Stomach (tissue), 19 donors: ENCODE measurements around the gene TRPC3. TPM values are rescaled to one million over a fixed set of nuclear protein-coding genes. Genes with fewer than 3 reads are reported as not detected.

Source experiments
- DNase-seq, 2 donors: peaks; one replicate each; pipeline versions ENCODE4 v3.0.0 to v3.0.0-alpha.2; 2013 to 2019
- H3K27ac ChIP-seq, 5 donors: fragments of 200-600 bp in 4 of 5; sonication (generic) in 4 of 5; one replicate each; pipeline ENCODE4 v1.5.1; 2013 to 2019; ENCODE audit warnings: mild to moderate bottlenecking in 1 of 5, moderate library complexity in 1 of 5
- H3K27me3 ChIP-seq, 3 donors: fragments of 200-600 bp; sonication (generic); one replicate each; pipeline ENCODE4 v1.5.1; 2017 to 2019; ENCODE audit warnings: mixed run types in 1 of 3
- H3K36me3 ChIP-seq, 4 donors: fragments of 200-600 bp; sonication (generic); 1 replicate in 3 of 4; 2 replicates in 1 of 4; pipeline ENCODE4 v1.5.1; 2016 to 2019
- H3K4me1 ChIP-seq, 4 donors: fragments of 200-600 bp; sonication (generic); one replicate each; pipeline ENCODE4 v1.5.1; 2016 to 2019
- H3K4me3 ChIP-seq, 4 donors: fragments of 200-600 bp; sonication (generic) in 3 of 4; one replicate each; pipeline ENCODE4 v1.5.1; 2016 to 2019; ENCODE audit warnings: mild to moderate bottlenecking in 1 of 4
- H3K9me3 ChIP-seq, 4 donors: fragments of 200-600 bp; sonication (generic); one replicate each; pipeline ENCODE4 v1.5.1; 2016 to 2019
- CTCF ChIP-seq, 7 experiments: fragments of 450-650 bp in 4 of 7; fragments of 200-600 bp in 3 of 7; sonication (generic) in 3 of 7; IDR thresholded peaks; one replicate each; pipeline ENCODE4 v1.5.1; 2016 to 2019; ENCODE audit warnings: antibody characterized with exemption in 7 of 7, control low read depth in 2 of 7, mild to moderate bottlenecking in 1 of 7
- EP300 ChIP-seq: sonication (generic); formaldehyde crosslinking; IDR thresholded peaks from one replicate; pipeline ENCODE4 v1.6.1; 2017; ENCODE audit warnings: antibody characterized with exemption
- POLR2A ChIP-seq, 4 donors: fragments of 450-650 bp; IDR thresholded peaks; one replicate each; pipeline ENCODE4 v1.6.1; 2016; ENCODE audit warnings: antibody characterized with exemption in 4 of 4, control low read depth in 2 of 4, mild to moderate bottlenecking in 1 of 4, moderate library complexity in 1 of 4
- POLR2AphosphoS5 ChIP-seq, 3 donors: sonication (generic); formaldehyde crosslinking; IDR thresholded peaks; one replicate each; pipeline ENCODE4 v1.6.1; 2016; ENCODE audit warnings: antibody characterized with exemption in 3 of 3
- WGBS, 5 donors: extraction: QIAGEN DNeasy Blood & Tissue Kit in 3 of 5; methylation state at CpG; one replicate each; pipeline versions ENCODE4 v1.1.5 to v1.1.7; 2013 to 2018; 5-methylcytosine and 5-hydroxymethylcytosine counted together
- intact Hi-C: fragments of 100-400 bp; cut with DNase I; formaldehyde crosslinking; loops from one replicate; pipeline ENCODE4 v1.15.1; 2023; ENCODE audit warnings: low total_unique reads
- long read RNA-seq, 10 donors: transcript quantifications; one replicate each; lab custom pipeline, GENCODE V29; 2026
- polyA plus RNA-seq, 3 donors: library from polyadenylated mRNA; stranded (reverse); fragments of 200-250 nt; gene quantifications; one replicate each; pipeline ENCODE4 v1.2.3, GENCODE V29; 2013
- total RNA-seq, 5 donors: library from RNA; depleted of rRNA; stranded (reverse); fragments of >200 nt; gene quantifications; one replicate each; pipeline versions ENCODE4 v1.1.0 to v1.2.3, GENCODE V29; 2014 to 2016
- donor health status: healthy with polysubstance abuse.
- donor health status: Bipolar disorder and iron deficiency.
- donor health status: healthy.

The TRPC3 gene
- total RNA-seq (1 to 10 TPM in 1 of 5 donors, under 1 TPM in 1, not detected in 3; 0.72 to 3.7 TPM), polyA plus RNA-seq (under 1 TPM in 2 of 3 donors, not detected in 1; 0.31 to 0.68 TPM)
- long read RNA-seq, donor 1: 0 reads
- long read RNA-seq, donor 2: 0 reads
- long read RNA-seq, donor 3: 0 reads
- long read RNA-seq, donor 4: 0 reads
- long read RNA-seq, donor 5, partial matches to known transcripts: 0 of 1 reads
- long read RNA-seq, donor 5, other reads (novel, unspliced or antisense): 0 of 1 reads
- long read RNA-seq, donor 6: 0 reads
- long read RNA-seq, donor 7: 0 reads
- long read RNA-seq, donor 8: 0 reads
- long read RNA-seq, donor 9: 0 reads
- long read RNA-seq, donor 10: 0 reads

- Histone ChIP-seq H3K4me1 (peaks cover 11 to 30% (median 26%) of the 10 kb centered on the region in 4 donors), H3K27me3 (peaks cover 0 to 55% (median 28%) of the 10 kb centered on the region in 3 donors), H3K36me3 (no peaks in the 10 kb centered on the region), H3K4me3 (peak within 1 kb of the TSS; percentile 52 to 81 (median 68)), H3K27ac (peak within 1 kb of the TSS in 4 of 5 donors; percentile 20 to 71 (median 54)), H3K9me3 (no peaks in the 10 kb centered on the region)
- peak; percentile 27 to 69 for DNase-seq
- TF ChIP-seq POLR2AphosphoS5 (IDR thresholded peaks at IDR 0.05): no peak
- TF ChIP-seq POLR2A (IDR thresholded peaks at IDR 0.05): no peak
- TF ChIP-seq EP300: no peak
- no peak for TF ChIP-seq CTCF (IDR thresholded peaks at IDR 0.05)
- 0 to 1% (median 1%) methylated on average over 3 to 69 of the region's 69 CpGs for WGBS, 5 donors
- intact Hi-C loops: no loop called here
These were observed at the start of gene TRPC3 for GRCh38 chr4:121951521-121952110. TSS of gene TRPC3 (minus strand) at chr4:121952060. CDS start at chr4:121951680, 380 bp downstream.

- no peak for DNase-seq
- 48 to 56% (median 53%) methylated on average over 4 of the region's 4 CpGs for WGBS, 5 donors
- Histone ChIP-seq H3K4me3 (no peak overlapping the region), H3K27me3 (peaks cover 0 to 7% (median 0%) of the 10 kb centered on the region in 3 donors), H3K27ac (no peak overlapping the region), H3K4me1 (no peaks in the 10 kb centered on the region), H3K9me3 (no peaks in the 10 kb centered on the region), H3K36me3 (no peaks in the 10 kb centered on the region)
- intact Hi-C loops: no loop called here
- TF ChIP-seq POLR2A (IDR thresholded peaks at IDR 0.05): no peak
- TF ChIP-seq CTCF (IDR thresholded peaks at IDR 0.05): no peak
- TF ChIP-seq POLR2AphosphoS5 (IDR thresholded peaks at IDR 0.05): no peak
- TF ChIP-seq EP300: no peak
These were observed 49.0 kb upstream of the TRPC3 start for GRCh38 chr4:122000849-122001248.

- TF ChIP-seq CTCF (IDR thresholded peaks at IDR 0.05) (no peak), POLR2A (IDR thresholded peaks at IDR 0.05) (no peak), POLR2AphosphoS5 (IDR thresholded peaks at IDR 0.05) (no peak)
- H3K9me3 ChIP-seq: no peaks in the 10 kb centered on the region
- 60 to 73% (median 63%) methylated on average over 4 of the region's 4 CpGs for WGBS, 5 donors
- peaks cover 0 to 7% (median 0%) of the 10 kb centered on the region in 3 donors for H3K27me3 ChIP-seq
- no peak overlapping the region for H3K4me3 ChIP-seq
- DNase-seq: no peak
- intact Hi-C loops: no loop called here
- no peaks in the 10 kb centered on the region for H3K36me3 ChIP-seq
- no peak overlapping the region for H3K27ac ChIP-seq
- no peaks in the 10 kb centered on the region for H3K4me1 ChIP-seq
These were observed 46.2 kb upstream of the TRPC3 start for GRCh38 chr4:121998024-121998423.

- 52 to 74% (median 66%) methylated on average over 3 of the region's 3 CpGs for WGBS, 5 donors
These were observed 44.1 kb upstream of the TRPC3 start for GRCh38 chr4:121995790-121996537.

More at GRCh38 chr4:121995790-121996537, 44.1 kb upstream of the TRPC3 start:
- Histone ChIP-seq H3K27ac (no peak overlapping the region), H3K36me3 (no peaks in the 10 kb centered on the region), H3K9me3 (no peaks in the 10 kb centered on the region), H3K27me3 (no peaks in the 10 kb centered on the region), H3K4me1 (no peaks in the 10 kb centered on the region), H3K4me3 (no peak overlapping the region)
- DNase-seq: no peak
- intact Hi-C loops: no loop called here
- TF ChIP-seq CTCF (IDR thresholded peaks at IDR 0.05) (no peak), EP300 (no peak), POLR2A (IDR thresholded peaks at IDR 0.05) (no peak)
